NCI-H146 treated with DMSO at 0.1 percent for 48 hours (cell line): ENCODE measurements around the gene EMILIN1.
"Not testable (repeated sequence)": the region's sequence is repeated elsewhere in the genome, so short reads cannot be mapped to it uniquely, and the experiment has no call there.

ENCODE experiments used
- DNase-seq: peaks from one replicate; lab custom pipeline; 2025; ENCODE audit not compliant: unreplicated experiment; lab: John Stamatoyannopoulos, UW

EMILIN1 gene

GRCh38 chr2:27119330-27119670, 40.9 kb downstream of the EMILIN1 start:
- DNase-seq, result not testable (repeated sequence)

DNA sequence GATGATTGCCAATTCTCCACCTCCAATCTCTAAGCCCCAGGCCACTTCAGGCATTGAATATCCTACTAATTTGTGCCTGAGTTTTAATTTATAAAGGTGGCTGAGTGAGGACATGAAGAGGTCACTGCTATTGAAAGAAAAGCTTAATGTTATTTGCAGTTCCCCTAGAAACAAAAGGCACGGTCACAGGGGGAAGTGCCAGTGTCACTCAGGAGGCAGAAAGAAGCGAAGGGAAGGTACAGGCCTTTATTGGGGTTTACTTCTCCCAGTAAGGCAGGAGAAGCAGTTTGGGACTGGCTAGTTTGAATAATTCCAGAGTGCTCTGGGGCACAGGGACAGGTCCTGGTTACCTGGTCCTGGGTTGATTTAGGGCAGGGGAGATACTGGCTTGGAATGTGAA, 43.5 kb downstream of the EMILIN1 start:
- no peak for DNase-seq

- DNase-seq, result no peak
These were observed 44.4 kb downstream of the EMILIN1 start for GRCh38 chr2:27122791-27123190.

DNA sequence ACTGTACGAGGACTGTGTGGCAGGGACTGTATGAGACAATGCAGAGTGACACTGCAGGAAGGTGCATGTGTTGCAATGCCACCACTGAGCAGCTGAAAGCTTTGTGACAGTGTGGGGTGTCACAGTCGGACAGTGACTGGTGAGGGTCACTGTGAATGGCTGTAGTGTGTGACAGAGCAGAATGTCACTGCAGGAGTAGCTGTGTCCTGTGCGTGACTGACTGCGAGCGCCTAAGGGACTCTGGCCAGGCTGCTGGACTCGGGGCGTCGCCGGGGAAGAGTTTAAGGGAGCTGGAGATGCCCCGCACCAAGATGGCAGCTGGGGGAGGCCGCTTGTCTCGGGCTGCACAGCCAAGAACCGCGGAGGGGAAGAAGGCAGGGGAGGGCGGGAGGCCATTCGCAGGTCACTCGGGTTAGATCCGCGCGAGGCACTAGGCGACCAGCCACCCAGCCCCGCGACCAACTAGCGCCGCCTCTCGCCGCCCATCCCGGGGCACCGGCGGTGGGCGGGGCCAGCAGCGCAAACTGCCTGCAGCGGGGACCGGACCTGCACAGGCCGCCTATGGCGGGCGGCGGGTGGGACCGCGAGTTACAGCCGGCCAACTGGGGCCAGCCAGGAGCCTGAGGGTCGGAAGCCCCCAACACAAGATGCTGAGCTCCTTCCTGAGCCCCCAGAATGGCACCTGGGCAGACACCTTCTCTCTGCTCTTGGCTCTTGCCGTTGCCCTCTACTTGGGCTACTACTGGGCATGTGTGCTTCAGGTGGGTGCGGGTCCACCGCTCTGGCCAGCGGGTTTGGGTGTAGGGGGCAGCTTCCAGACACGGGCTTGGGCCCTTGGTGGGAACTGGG, 45.1 kb downstream of the EMILIN1 start, which contains the start of gene ABHD1:
TSS of gene ABHD1 (plus strand) at position 514 of the 849 bp plus-strand sequence. CDS start at position 648, 134 bp downstream.
- DNase-seq, result peak; percentile 27

GRCh38 chr2:27125104-27125503, 46.7 kb downstream of the EMILIN1 start:
- no peak for DNase-seq

DNA sequence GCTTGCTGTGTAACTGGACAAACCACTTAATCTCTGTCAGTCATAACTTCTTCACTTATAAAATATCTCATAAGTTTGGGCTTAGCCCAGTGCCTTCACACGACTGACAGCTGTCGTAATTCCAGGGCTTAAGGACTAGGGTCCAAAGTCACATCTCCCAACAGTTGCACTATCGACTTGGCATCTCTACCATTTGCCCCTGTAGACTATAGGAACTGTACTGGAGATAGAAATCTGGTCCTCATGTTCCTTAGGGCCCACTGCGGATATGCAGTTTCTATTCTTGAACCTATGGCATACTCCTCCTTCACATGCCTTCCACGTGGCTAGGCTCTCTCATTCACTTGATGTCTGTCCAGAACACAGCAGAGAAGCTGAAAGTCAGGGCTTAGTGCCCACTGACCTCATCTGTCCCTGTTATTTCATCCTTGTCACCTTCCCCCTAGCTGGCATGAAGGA, 47.9 kb downstream of the EMILIN1 start:
- DNase-seq, result no peak

GRCh38 chr2:27127883-27128667, 49.7 kb downstream of the EMILIN1 start:
- DNase-seq, result no peak

- DNase-seq, result no peak
These were observed 50.5 kb downstream of the EMILIN1 start for GRCh38 chr2:27128668-27129571.

GRCh38 chr2:27130396-27130795, 52.0 kb downstream of the EMILIN1 start:
- DNase-seq, result no peak

DNA sequence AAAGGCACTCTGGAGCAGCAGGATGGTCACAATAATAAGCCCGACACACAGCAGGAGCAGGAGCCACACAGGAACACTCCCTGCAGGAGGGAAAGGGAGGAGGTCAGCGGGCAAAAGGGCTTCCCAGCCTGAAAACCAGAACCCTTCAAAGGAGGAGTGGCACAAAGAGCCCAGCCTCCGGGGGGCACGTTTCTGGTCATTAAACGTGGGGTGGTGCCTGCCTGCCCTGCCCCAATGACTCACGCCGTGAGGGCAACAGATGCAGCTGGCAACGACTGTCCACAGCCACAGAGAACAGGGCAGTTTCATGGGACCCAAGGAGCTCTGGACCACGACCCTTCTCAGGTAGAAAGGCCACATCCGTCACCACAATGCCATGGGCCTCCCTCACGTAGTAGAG, 53.0 kb downstream of the EMILIN1 start:
- DNase-seq, result no peak

- DNase-seq, result no peak
These were observed 54.9 kb downstream of the EMILIN1 start for GRCh38 chr2:27133195-27133875.

GRCh38 chr2:27133905-27134780, 55.7 kb downstream of the EMILIN1 start, which contains the start of gene PREB:
Gene PREB, minus strand, starts transcription at chr2:27134636. Its CDS starts 215 bp downstream, at chr2:27134421.
- DNase-seq, result peak; percentile 92

DNA sequence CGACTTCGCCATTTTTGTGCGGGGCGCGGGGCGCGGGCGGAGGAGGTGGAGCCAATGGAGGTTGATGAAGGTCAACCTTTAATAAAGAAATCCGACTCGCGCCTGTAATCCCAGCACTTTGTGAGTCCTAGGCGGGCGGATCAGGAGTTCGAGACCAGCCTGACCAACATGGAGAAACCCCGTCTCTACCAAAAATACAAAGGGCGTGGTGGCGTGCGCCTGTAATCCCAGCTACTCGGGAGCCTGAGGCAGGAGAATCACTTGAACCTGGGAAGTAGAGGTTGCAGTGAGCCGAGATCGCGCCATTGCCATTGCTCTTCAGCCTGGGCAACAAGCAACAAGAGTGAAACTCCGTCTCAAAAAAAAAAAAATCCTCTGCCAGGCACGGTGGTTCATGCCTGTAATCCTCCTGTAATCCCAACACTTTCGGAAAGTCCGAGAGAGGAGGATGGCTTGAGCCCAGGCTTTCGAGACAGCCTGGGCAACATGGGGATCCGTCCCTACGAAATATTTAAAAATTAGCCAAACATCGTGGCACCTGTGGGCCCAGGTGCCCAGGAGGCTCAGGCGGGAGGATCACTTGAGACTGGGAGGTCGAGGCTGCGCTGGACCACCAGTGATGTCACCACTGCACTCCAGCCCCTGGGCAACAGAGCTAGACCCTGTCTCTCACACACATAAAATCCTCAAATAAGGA, 56.5 kb downstream of the EMILIN1 start:
- DNase-seq, result no peak

GRCh38 chr2:27135478-27135955, 57.1 kb downstream of the EMILIN1 start:
- DNase-seq, result no peak
